ENCODE measurements around the gene LRSAM1.

LRSAM1 gene

DNA sequence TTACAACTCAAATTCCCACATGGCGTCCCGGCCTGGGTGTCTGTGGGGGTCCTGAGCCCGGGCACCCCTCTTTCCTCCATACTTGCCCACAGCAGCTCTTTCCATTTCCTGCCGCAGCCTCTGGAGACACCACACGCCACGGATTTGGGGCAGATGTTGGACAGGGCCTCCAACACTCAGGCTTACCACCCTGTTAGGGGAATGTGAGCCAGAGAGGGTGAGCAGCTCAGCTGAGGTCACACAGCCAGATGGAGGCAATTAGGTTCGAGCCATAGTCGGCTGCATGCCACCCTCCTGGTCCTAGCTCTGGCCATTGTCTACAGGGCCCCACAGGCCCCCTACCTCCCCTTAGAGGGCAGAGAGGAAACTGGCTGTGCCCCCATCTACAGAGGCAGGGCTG, 85.2 kb downstream of the LRSAM1 start:
- no peak for DNase-seq

- no peak for DNase-seq
These were observed 85.7 kb downstream of the LRSAM1 start for GRCh38 chr9:127537014-127537413.

DNA sequence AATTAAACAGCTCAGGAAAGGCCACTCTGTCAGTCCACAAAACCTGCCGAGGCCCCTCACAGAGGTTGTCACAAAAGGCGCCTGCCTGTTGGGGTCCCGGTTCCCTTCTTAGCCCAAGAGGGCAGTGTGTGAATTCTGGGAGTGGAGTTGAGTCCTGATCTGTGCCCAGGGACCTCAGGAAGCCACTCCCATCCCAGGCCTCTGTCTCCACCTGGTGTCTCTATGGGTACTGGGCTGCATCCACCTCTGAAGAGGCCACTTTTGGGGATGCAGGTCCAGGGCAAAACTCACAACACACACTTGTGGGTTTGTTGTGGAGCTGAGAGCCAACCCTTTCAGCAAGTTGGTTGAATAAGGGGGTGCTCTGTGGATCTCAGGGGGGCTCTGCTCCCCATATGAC, 86.5 kb downstream of the LRSAM1 start:
- no peak for DNase-seq

DNA sequence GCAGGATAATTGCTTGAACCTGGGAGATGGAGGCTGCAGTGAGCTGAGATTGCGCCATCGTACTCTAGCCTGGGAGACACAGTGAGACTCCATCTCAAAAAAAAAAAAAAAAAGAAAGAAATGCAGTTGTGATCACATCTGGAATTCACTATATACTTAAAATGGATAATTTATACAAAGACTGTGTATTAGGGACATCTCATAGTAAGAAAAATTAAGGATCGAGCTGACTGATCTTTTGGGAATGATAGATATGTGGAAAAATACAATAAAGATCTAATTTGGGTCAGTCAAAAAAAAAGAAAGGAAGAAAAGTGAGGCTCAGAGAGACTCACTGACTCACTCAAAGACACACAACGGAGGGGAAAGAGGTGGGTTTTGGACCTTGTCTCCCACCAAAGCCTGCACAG, 87.5 kb downstream of the LRSAM1 start:
- DNase-seq: no peak

DNA sequence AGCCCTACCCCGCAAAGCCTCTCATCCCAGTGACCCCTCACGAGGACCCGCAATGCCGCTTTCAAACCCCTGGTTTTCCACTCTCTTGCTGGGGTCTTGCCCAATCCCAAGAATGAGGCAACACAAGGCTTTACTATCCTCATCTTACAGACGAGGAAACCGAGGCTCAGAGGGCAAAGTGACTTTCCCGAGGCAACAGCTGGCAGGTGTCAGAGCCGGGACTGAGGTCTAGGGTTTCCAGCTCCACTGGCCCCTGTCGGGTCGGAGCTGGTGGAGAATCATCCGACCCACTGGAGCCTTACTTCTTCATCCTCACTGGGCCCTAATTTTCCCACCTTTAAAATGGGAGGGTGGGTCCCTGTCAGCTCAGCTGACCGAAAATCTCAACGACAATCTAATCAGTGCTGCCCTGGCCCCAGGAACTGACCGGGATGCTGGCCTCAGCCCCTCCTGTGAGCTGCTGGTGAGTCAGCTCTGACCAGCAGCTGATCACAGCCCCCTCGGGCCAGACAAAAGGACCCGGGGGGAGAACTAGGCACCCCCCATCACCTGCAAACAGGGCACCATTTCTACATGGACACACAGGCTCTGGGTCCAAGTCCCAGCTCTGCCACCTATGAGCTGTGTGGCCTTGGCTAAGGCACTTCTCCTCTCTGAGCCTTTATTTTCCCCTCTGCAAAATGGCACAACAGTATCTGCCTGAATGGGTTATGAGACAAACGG, 88.1 kb downstream of the LRSAM1 start:
- no peak for DNase-seq

- no peak for DNase-seq
These were observed 88.8 kb downstream of the LRSAM1 start for GRCh38 chr9:127539982-127540663.

- DNase-seq: no peak
These were observed 89.3 kb downstream of the LRSAM1 start for GRCh38 chr9:127540664-127541041.

DNA sequence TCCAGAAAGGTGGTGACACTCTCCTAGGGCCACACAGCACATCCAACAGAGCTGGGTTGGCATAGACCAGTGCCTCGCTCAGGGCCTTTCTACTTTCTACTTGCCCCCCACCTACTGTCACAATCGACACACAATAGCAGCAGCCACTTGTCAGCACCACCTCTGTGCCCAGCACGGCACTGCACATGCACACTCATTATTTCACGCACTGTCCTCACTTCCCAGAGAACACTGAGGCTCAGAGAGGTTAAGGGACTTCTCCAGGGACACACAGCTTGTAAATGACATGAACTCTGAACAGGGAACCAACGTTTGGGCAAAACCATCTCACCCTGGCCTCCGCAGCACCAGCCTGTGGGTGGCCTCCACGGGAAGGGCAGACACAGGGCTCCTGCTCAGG, 89.9 kb downstream of the LRSAM1 start:
- no peak for DNase-seq

- DNase-seq: no peak
These were observed 90.6 kb downstream of the LRSAM1 start for GRCh38 chr9:127541865-127542264.

DNA sequence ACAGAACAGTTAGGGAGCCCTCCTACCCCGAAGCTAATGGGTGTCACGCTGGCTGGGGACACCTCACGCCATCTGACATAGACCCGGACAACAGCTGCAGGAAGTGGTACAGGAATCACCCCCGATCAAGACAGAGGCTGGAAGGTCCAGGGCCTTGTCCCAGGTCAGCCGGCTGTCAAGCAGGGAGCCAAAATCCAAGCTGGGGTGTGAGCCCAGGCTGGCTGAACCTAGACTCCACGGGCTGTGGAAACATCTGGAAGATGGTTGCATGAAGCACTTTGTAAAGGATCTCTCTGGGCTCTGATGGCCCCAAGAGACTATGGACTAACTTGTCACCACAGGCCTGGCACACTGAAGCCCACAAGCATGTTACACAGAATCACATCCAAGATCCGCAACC, 91.9 kb downstream of the LRSAM1 start:
- DNase-seq: no peak

- no peak for DNase-seq
These were observed 92.7 kb downstream of the LRSAM1 start for GRCh38 chr9:127543973-127544533.

- DNase-seq: no peak
These were observed 94.2 kb downstream of the LRSAM1 start for GRCh38 chr9:127545196-127546124.

GRCh38 chr9:127546125-127546832, 95.0 kb downstream of the LRSAM1 start:
- no peak for DNase-seq

- DNase-seq: no peak
These were observed 97.1 kb downstream of the LRSAM1 start for GRCh38 chr9:127548352-127548881.

GRCh38 chr9:127549218-127549617, 97.9 kb downstream of the LRSAM1 start:
- DNase-seq: no peak

DNA sequence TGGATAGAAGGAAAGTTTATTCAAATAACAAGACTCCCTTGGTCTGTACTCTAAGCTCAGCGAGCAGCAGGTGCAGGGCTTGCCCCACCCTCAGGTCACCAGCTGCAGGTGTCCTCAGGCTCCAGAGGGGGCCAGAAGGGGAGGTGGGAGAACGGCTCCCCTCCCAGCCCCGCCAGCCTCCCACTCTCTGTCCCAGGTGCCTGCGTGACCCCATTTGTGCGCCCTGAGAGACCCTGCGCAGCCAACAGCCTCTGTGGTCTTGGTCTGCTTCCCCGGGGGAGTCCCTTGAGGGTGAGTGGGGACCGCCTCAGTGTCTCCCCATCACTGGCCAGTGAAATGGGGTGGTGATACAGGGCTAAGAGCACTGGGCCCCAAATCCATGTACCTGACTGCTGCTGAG, 98.4 kb downstream of the LRSAM1 start:
- no peak for DNase-seq

DNA sequence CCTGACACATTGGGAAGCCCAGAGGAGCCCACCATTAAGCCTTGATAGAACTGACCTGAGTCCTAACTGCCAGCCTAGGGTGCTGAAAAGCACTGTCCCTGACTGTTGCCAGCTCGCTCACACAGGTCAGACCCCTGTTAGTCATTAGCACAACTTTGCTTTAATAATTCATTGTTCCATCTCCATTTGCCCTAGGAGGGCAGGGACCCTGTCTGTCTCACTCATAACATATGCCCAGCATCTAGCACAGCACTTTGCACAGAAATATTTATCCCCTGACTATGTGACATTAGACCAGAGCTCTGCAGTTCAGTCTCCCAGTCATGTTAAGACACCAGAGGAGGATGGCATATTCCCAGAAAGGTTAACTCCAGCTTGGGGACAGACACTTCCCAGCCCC, 99.0 kb downstream of the LRSAM1 start:
- no peak for DNase-seq

DNA sequence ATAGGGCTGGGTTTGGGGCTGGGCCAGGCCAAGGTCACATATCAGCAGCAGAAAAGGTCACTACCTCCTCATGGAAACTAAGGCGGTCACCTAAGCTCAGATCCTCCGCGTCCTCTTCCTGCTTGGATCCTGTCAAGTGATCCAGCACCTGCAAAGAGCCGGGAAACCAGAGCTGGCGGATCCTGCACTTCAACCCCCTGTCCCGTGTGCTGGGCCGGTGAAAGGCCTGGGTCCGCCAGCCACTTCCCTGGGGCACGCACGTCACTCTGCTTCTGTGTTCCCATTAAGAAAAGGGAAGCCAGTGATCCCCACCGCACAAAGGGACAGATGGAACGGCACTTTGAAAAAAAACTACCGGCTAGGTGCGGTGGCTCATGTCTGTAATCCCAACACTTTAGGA, 99.4 kb downstream of the LRSAM1 start:
- no peak for DNase-seq

All from effector CD8-positive, alpha-beta T cell (primary cell).